ENCODE measurements around the gene IP6K2.

IP6K2 gene

DNA sequence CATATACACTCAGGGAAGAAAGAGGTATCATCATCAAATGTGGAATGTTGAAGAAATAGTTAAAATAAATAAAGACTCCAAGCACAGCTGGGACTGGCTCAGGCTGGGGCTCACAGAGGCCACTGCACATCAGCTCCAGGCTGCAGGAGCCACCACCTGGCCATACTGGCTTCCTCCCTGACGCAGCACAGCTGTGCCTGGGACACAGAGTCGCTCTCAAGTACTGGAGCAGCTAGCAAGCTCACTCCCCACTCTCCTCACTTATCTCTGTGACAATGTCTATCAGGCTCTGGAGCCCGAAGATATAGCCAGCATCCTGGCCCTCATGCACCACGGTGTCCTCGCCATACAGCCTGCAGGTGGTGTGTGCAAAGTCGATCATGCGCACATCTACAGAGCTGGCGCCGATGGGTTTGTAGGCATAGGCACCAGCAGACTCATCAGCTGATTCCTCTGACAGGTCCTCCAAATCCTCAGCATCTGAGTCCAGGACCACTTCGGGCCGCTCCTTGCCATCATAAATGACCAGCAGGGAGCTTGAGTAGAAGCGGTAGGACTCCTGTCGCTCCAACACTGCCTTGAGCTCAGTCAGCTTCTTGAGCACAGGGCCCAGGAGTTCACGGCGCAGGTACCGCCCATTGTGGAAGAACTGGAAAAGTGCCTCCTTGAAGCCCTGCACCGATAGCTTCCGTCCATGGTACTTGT is 28.8 kb downstream of the IP6K2 start:
- no peak for DNase-seq

DNA sequence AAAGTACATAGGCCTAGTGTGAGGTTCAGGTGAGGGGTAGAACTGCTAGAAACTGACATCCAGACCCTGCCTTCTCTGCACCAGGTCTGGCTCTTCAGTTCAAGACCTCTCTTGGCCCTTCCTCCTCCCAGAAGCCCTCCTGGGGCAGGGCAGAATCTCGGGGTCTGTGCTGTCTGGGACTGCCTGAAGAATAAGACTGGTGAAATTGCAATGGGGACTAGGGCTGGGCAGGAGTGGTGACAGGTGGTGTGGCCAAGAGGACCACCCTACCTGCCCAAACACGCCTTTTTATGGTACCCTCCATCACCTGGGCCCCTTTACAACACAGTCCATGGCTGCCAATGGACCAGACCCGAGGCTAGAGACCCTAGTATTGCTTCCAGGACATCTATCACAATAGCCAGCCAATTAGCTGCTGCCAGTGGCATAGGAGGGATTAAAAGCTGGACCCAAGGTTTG is 29.8 kb downstream of the IP6K2 start:
- DNase-seq = no peak

DNA sequence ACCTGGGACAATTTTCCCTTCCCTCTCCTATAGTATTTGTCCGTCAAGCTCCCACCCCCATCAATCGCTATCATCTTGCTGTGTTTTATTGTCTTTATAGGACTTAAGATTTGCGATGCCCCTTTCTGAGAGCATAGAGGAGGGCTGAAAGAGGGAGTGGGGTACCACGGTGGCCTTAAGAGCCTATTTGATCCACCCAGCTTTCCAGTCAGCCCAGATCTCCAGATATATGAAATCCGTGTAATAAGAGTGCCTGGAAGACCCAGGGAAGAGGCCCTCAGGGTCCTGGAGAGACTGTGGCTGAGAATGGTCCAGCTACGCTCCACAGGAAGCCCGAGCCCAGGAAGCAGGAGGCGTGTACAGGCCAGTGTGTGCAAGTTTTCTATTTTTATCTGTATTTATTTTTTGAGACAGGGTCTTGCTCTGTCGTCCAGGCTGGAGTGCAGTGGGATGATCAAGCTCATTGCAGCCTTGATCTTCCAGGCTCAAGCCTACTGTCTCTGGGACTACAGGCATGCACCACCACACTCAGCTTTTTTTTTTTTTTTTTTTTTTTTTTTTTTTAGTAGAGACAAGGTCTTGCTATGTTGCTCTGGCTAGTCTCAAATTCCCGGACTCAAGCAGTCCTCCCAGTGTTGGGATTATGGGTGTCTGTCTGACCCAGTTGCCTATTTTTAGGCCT is 30.3 kb downstream of the IP6K2 start:
- DNase-seq = no peak

DNA sequence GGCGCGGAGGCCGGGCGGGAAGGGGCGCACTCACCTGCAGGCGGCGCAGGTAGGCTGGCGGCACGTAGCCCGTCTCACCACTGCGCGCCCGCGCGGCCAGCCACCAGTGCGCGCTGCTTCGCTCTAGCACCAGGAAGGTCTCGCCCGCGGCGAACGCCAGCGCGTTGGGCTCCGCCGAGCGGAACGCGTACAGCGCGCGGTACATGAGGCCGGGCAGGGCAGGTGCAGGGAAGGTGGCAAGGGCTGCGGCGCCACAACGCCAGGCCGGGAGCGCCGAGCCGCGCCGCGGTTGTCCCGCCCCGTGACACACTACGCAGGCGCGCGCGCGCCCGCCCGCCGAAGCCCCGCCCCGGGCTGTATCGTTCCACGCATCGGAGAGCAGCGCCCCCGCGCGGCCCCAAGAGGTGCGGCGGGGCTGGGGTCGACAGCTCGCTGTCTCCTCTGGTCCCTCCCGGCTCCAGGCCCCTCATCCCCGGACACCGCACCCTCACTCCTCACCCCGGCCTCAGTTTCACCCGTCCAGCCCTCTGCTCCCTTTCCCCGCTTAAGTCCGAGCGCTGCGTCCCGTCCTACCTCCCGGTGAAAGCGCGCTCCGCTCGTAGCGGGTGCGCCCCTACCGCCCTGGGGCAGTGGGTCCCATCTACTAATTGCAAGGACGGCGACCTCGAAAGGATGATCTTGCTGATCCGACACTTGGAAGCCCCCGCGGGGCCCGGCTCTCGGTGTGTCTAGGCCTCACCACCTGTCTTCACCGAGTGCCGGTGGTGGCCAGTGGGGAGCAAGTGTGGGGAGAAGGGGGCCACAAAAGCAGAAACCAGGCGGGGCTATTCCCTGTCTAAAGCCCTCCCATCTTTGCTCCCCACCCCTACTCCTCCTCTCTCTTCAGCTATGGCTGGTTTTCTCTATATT is 31.2 kb downstream of the IP6K2 start, which contains the start of gene NCKIPSD:
NCKIPSD (minus strand) TSS at position 313 of the 909 bp plus-strand sequence; CDS start at position 205, 108 bp downstream.
- peak; percentile 92 for DNase-seq

DNA sequence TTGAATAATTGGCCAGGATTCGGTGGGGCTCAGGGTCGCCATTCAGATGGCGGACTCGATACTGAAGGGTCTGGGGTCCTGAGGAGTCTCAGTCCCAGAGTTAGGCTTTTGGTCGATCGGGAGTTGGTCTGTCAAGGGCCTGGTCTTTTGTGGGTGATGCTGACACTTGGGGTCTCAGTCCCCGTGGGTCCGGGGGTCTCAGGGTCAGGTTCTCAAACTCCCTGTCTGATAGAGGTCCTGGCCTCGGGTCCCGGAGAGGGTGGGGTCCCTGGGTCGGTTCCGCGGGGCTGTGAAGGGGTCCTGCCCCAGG is 31.8 kb downstream of the IP6K2 start:
- DNase-seq = no peak

DNA sequence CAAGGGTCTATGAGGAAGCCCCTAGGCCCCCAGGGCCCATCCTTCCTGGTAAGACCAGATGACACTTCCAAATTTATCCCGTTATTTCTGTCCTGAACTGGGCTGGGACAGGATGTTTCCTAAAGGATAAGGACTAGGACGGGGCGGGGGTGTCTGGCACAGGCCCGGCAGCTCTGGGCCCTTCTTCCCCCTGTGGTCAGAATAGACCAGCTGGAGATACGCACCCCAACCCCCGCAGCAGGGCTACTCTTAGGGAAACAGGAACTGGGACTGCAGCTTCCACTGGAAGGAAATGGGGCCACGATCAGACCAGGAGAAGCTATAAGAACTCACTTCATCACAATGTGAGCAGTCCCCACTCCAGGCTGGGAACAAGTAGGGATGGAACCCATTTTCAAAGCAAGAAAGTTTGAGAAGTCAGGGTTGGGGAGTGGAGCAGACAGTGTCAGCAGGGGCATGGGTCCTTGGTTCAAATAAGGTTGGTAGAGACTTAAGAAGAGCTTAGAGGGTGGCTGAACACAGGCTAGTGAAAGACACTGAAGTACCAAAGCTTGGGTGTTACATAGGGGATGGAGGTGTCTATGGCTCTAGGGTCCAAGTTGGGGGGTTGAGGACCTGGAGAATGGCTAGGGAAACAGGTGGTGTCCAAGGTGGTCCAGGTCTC is 32.4 kb downstream of the IP6K2 start:
- no peak for DNase-seq

DNA sequence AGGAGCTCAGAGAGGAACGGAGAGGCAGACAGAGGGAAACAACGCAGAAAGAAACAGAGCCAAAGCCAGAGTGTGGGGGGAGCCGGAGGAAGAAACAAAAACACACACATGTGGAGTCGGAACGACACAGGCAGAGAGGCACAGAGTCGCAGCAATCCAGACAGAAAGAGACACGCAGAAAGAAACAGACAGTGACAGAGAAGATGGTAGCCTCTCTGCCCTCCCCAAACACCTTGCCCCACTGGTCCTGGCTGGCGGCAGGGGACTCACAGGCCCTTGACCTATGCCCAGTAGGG is 33.0 kb downstream of the IP6K2 start:
- no peak for DNase-seq

DNA sequence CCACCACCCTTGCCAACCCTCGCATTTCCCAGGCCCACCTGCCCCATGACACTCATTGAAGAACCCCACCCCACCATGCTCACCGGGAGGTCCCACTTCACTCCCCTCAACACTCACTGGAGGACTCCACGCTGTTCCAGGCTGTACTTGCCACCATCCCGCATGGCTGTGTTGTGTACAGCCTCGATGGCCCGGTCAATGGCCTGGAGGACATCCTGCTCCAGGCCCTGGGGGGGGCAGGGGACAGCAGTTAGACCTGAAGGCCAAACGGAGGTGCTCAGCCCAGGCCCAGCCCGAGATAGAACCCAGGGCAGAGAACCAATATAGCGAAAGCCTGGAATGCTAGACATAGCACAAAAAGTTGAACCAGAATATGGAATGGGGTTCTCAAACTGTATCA is 34.2 kb downstream of the IP6K2 start:
- no peak for DNase-seq

DNA sequence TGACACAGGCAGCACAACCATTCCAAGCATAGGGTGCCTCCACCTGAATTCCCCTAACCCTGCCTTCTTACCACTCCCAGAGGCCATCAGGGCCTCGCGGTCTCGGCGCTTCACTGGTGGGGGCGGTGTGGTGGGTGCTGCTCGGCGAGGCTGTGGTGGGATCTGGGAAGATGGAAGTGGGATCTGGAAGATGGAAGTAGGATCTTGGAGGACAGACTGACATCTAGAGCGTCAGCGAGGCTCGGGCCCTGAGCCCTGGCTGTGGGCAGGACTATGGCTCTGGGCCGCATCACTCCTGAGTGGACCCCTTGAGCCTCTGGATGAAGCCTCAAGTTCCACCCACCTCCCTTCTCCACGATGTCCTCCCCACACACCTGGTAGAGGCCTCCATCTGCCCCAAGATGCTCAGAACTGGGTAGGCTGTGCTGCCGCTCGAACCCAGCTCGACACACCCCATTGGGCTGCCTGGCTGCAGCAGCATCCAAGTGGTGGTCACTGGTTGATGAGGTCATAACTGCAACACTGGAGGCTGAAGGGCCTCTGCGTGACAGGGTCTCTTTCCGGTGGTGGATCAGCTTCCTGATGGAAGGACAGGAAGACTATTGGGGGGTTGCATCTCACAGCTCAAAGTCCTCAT is 34.9 kb downstream of the IP6K2 start:
- DNase-seq = no peak

DNA sequence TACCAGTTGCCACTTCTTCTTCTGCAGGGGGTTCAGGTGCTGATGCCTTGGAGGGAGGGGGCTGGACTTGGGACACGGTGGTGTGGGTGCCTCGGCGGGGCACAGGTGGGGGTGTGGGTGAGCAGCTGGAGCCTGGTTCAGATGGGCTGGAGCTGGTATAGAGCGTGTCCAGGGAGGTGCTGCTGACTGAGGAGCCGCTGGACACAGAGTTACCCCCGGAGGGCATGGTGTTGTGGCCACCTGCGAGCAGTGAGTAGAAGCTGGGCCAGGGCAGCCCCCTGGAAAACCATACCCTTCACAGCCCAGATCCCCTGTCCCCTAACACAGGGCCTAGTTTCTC is 35.5 kb downstream of the IP6K2 start:
- DNase-seq = no peak

DNA sequence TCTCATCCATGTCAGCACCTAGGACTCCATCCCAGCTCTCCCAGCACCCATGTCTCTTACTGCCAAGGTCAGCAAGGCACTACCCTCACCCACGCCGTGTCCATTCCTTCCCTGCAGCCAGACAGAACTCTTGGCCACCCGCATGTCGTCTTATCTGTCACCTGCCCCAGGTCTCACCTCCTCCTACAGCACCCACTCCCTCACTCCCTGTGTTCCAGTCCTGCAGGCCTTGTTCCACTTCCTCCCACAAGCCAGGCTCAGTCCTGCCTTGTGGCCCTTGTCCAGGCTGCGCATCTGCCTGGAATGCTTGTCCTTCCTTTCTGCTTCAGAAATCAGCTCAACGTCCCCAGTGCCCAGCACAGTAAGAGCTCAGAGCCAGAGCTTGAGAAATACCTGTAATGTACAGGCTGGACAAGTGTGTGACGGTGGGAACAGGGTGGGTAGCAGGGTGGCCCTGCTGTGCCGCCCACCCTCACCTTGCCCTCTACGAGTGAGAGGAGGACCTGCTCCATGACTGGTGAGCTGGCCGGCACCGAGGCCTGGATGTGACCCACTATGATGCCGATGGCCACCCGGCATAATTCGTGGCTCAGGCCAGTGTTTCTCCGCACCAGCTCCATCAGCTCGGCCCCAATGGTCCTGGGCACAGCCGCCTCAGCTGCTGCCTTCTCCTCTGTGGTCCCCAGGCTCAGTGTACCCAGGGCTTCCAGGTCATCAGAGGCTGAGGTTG is 36.0 kb downstream of the IP6K2 start:
- no peak for DNase-seq

DNA sequence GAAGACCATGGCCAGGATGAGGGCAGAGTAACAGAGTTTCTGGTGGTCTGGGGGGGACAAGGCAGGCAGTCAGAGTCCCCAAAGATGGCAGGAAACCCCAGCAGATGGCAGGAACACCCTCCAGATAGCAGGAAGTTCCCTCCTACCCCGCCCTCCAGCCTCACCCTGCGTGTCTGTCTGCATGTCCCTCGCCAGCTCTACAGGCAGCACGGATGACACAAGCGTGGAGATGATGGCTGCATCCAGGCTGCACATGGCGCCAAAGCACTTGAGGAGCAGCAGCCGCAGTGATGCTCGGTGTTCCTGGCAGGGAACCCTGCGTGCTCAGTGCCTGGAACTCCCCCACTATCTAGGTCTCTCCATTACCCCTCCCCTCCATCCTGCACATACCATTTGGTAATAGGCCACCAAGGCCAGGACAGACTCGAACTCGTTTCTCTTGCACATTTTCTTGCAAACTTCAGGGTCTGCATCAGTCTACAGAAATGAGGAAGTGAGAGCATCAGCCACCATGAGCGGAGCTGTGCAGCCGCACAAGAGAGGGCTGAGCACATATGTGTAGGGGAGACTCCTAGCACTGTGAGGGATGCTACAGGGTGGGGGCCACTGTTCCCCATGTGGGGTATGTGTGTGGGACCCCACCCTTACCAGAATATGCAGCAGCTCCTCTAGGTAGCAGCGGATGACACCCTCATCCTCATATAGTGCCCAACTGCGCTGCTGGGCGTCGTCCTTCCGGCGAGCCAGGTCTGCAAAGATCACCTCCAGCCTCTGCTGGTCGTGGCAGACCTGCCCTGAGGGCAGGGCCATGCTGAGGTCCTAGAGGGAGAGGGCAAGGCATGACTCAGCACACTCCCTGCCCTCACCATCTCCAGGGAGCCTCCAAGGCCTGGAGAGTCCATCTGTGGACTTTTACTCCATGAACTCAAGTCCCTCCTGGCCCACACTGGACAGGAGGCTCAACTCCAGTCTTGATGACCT is 37.3 kb downstream of the IP6K2 start:
- no peak for DNase-seq

DNA sequence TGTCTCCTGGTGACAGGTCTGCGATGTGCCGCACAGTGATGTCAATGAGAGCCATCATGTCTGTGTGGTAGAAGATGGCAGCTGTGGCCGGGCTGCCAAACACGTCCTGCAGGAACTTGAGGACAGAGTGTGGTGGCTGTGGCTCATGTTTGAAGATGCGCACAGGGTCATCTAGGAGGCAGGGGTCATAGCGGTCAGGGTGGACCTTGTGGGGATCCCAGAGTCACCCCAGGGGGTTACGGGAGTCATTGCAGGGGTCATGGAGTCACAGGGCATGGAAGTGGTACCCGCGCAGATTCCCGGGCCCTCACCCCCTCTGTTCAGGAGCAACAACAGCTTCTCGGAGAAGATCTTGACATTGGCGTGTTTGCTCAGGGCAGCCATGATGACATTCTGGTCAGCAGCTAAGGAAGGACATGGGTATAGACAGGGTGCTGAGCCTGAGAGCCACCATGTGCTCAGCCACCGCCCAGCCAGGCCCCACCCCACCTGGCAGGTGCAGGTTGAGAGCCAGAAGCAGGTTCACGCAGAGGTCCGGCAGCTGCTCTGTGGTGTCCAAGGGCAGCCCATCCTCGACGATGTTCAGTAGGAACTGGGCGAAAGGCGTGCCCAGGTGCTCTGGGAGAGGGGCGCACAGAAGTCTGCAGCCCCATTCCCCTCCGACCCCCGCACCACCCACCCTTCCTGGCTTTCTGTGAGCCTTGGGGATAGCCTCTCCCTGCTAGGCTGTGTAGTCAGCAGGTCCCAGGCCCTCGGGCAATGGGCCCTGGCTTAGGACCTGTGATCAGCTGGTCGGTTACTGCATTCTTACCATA is 38.2 kb downstream of the IP6K2 start:
- no peak for DNase-seq

DNA sequence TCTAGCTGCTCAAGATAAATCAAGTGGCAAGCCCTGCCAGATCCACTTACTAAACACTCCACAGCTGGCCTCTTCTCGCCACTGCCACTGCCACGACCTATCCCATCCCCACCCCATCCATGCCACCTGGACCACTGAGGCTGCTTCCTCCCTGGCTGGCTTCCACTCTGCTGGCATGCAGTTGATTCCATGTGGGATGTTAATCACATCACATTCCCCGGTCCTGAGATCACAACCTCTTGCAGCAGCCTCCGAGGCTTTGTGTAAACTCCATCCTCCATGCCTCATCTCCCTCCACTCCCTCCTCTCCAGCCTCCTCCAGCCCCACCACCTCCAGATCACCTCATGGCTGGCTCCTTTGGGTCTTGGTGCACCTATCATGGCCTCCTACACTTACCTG is 39.0 kb downstream of the IP6K2 start:
- DNase-seq = no peak

DNA sequence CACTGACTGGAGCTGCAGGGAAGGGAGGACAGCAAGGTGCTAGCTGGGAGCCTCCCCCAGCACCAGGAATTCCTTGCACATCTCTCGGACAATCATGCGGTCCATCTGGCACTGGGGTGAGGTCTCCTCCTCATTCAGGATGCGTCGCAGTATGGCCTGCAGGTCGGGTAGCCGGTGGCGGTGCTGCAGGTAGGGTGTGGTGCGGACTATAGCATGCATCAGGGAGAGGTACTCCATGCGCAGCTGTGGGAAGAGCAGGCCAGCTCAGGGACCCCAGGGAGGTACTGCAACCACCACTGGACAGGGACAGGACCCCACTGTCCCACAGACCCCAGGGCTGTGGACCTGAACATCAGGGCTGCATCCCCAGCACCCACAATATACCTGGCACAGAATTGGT is 42.5 kb downstream of the IP6K2 start:
- DNase-seq = no peak

DNA sequence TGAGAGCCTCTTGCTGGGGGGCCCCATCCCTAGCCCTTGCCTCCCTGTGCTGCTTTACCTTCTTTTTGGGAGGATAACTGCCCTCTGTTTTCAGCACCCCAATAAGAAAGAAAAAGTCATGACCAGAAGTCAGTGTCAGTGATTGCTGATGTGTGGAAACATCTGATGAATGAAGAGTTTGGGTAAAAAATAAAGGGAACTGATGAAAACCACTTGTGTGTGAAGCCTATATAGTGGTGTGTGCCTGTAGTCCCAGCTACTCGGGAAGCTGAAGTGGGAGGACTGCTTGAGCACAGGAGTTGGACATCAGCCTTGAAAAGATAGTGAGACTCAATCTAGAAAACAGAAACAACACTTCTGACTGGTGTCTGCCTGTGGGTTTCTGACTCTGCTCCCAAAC is 44.5 kb downstream of the IP6K2 start:
- DNase-seq = no peak

DNA sequence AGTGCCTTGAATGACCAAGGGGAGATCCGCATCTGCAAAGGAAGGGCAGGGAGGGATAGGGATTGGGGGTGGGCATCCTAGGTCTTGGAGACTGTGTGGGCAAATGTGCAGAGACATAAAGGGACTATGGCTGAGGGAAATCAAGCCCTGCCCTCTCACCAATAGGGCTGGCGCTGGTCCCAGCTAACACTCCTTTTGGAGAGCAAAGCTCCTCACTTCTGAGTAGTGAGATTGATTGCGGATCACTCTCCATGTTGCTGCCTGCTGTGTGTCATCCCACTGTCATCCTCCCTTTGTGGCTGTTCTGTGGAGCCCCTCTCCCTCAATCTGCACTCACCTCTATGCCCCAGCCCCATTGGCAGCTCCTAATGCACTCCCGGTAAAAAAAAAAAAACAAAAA is 52.1 kb downstream of the IP6K2 start:
- no peak for DNase-seq

DNA sequence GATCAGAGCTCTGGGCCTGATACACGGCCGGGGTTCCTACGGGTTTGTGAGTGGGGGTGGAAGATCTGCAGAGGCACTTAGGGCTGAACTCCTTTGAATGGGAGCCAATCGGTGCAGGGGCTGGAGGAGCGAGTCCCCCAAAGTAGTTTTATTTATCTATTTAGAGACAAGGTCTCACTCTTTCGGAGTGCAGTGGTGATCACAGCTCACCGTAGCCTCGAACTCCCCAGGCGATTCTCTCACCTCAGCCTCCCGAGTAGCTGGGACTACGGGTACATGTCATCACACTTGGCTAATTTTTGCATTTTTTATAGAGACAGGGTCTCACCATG is 52.7 kb downstream of the IP6K2 start:
- DNase-seq = no peak

DNA sequence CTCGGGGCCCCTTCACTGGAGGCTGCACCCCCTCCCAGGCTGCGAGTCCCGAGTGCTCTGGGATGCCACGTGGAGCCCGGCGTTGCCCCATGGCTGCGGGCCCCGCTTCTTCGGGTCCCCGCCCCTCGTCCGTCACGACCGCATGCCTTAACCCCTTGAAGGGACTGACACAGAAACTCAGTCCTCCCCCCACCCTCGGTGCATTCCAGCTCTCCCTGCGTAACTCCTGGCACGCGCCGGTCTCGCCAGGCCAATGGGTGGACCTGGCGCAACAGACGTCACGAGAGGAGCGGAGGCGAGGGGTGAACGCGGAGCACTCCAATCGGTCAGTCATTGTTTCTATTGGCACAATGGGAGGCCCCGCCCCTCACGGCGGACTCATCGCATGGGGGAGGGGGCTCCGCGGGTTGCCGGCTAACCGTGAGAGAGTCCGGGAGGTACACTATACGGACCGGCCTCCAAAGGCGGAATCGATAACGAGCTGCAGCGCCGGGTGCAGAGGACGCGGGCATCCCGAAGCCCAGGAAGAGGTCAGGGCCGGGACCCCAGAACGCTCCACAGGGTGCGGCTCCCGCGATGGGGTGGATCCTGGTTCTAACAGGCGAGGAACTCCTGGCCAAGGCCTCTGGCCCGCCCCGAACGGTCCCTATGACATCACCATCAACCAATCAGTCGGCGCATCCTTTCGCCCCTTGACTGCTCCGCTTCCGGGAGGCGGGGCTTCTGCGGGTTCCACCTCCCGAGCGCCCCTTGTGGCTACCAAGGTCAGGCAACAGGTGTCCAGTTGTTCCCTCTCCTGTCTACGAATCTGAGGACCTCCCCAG is 53.3 kb downstream of the IP6K2 start:
- peak; percentile 99 for DNase-seq

Data from activated CD4-positive, alpha-beta T cell treated with anti-CD3 and anti-CD28 coated beads, Interleukin-2, amount 50 U/mL, for 16 hours (primary cell).